ENCODE results near the gene NUDT9.
"Not testable (repeated sequence)": the region's sequence is repeated elsewhere in the genome, so short reads cannot be mapped to it uniquely, and the experiment has no call there.

Gene NUDT9, protein sequence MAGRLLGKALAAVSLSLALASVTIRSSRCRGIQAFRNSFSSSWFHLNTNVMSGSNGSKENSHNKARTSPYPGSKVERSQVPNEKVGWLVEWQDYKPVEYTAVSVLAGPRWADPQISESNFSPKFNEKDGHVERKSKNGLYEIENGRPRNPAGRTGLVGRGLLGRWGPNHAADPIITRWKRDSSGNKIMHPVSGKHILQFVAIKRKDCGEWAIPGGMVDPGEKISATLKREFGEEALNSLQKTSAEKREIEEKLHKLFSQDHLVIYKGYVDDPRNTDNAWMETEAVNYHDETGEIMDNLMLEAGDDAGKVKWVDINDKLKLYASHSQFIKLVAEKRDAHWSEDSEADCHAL

DNA sequence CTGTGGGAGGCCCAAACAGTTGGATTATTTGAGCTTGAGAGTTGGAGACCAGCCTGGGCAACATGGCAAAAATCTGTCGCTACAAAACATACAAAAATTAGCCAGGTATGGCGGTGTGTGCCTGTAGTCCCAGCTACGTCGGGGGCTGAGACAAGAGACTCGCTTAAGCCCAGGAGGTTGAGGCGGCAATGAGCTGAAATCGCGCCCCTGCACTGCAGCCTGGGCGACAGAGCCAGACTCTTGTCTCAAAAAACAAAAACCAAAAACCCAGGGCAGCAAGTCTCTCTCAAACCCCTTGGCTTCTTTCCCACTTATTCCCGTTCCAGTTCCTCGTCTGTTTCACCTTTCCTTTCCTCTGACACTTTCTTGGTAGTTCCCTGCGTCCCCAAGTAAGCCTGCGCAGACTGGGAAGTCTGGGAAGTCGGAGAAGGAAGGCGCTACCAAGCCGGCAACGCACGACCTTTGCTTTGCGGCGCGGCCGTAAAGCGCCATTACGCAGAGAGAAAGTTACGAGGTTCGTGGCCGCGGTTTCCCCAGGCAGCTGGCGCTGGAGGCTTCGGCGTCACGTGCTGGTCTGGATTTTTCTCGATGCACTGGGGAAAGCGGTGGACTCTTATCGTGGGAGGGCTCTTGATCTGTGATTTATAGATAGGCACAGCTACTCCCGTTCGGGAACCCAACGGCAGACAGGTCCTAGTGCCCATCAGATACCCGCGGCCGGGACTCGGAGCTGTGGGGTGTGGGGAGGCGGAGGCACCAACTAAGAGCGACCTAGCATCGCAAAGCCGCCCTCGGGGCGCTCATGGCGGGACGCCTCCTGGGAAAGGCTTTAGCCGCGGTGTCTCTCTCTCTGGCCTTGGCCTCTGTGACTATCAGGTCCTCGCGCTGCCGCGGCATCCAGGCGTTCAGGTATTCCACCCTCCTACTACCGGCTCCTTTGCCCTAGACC is at the start of gene NUDT9:
TSS of gene NUDT9 (plus strand) at position 470 of the 949 bp plus-strand sequence. CDS start at position 803, 333 bp downstream.
- peak; percentile 91 for DNase-seq

DNA sequence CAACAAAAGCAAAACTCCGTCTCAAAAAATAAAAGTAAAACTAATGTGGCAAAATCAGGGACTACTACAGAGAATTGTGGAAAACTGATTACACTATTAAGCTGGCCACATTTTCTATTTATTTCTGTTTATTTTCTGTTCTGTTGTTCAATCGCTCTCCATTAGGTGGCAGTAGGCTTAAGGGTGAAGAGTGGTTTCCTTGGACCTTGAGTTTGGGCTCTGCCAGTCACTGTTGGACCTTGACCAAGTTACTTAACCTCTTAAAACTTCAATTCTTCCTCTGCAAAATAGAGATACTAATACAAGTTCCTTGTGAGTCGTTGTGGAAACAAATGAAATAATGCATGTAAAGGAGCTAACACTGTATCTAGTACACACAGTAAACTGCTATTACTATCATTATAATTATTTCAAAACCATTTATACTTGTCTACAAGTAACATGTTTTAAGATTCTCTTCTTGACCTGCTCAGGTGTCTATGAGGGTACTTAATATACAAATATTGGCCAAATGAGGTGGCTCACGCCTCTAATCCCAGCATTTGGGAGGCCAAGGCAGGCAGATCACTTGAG is 46.6 kb upstream of the NUDT9 start:
- DNase-seq = peak; percentile 59

DNA sequence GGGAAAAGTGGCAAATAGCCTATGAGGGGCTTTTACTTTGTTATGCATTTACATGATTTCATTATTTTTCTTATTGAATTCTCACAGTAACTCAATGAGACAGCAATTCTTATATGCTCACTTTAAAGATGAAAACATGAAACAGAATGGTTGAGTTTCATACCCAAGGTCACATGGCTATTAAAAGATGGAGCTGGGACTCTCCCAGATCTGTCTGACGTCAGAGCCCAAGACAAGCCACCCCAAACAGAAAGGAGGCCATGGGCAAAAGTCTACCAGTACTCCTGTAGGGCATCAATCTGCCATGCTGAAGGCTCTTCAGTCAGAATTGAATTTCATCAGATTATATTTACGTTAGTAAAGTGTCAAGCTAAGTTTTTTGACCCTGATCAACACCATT is 44.6 kb upstream of the NUDT9 start:
- DNase-seq = no peak

DNA sequence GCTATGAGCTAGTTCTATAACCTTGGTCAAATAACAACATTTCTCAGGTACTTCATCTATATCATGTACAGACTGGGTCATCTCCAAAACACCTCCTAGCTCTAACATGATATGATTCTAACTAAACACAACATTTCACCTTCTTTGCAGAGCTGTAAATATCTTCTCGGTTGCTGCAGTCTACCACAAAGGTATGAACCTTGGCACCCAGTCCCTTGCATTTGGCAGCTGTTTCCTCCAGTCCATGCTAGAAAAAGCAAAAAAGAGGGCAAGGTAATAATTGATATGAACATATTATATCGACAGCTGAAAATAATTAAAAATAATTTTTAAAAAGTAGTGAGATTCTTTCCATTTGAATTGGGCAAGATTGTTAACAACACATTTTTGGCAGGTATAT is 40.3 kb upstream of the NUDT9 start:
- DNase-seq = no peak

DNA sequence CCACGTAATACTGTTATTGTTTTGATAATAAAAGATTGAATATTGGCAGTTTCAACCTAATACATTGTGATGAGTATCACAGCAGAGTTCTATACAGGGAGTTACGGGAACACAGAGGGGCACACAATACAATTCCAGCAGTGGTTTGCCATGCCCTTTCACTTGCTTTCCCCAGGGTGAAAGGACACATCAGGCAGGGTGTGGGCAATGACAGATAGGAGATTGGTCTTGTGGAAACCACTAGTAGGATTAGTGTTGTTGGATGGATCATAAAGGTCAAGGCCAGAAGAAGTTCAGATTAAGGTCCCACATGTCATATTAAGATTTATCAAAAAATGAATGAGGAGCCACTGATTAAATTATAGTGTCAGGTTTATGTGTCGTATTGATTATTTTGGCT is 39.4 kb upstream of the NUDT9 start:
- no peak for DNase-seq

DNA sequence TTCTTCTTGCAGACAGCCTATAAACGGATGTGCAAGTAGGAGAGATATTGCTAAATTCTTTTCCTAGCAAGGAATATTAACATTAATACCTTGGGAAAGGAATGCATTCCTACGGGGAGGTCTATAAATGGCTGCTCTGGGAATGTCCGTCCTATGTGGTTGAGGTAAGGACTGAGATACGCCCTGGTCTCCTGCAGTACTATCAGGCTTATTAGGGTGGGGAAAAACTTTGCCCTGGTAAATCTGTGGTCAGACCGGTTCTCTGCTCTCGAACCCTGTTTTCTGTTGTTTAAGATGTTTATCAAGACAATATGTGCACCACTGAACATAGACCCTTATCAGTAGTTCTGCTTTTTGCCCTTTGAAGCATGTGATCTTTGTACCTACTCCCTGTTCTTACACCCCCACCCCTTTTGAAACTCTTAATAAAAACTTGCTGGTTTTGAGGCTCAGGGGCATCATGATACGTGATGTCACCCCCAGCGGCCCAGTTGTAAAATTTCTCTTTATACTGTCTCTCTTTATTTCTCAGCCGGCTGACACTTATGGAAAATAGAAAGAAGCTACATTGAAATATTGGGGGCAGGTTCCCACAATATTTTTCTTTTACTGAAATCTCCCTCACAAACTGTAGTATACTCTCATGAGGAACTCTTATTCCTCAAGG is 37.8 kb upstream of the NUDT9 start:
- DNase-seq = not testable (repeated sequence)

DNA sequence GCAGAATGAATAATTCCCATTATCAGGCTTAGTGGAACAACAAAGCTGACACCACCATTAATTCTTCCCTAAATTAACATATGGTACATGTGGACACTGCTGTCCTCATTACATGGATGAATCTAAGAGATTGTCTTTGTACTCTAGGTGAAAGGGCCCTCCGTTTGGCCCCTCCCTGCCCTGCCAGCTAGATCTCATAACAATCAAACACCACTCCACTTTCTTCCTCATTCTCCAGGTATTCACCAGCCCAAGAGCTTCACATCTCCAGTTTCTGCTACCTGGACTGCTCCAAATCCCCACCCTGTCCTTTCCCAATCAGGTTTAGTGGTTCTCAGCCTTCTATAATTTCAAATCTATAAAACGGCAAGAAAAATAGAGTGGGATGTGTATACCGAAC is 35.1 kb upstream of the NUDT9 start:
- no peak for DNase-seq

DNA sequence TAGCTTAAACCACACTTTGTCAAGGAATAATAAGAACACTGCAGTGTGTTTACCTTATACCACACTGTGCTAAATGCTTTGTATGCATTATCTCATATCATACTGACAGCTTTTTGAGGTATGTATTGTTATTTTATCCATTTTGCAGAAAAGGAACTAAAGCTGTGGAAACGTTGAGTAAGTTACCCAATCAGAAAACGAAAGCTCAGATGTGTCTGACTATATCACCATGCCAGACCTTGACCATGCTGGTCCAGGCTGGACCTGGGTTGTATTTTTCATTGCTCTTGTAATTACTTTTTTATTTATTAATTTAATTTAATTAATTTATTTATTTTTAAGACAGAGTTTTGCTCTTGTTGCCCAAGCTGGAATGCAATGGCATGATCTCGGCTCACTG is 33.5 kb upstream of the NUDT9 start:
- DNase-seq = no peak

DNA sequence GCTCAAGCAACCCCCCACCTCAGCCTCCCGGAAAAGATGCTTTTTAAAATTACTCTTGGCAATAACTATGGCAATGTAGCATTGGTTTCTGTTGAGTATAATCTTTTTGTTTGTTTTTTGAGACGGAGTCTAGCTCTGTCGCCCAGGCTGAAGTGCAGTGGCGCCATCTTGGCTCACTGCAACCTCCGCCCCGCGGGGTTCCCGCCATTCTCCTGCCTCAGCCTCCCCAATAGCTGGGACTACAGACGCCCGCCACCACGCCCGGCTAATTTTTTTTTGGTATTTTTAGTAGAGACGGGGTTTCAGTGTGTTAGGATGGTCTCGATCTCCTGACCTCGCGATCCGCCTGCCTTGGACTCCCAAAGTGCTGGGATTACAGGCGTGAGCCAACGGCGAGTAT is 32.3 kb upstream of the NUDT9 start:
- DNase-seq = not testable (repeated sequence)

DNA sequence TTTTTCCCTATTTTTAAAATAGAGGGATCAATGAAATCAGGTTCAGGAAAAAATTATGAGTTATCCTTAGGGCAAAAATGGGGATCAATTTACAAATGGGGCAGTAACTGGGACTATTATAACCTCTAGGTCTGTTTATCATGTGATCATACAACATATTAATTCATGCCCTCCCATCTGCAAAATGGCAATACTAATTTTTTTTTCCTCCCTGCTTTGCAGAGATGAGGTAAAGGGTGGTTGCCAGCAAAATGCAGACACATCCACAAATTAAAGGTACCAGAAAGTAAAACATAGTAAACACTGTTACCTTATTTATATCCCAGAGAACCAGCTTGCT is 31.9 kb upstream of the NUDT9 start:
- no peak for DNase-seq

DNA sequence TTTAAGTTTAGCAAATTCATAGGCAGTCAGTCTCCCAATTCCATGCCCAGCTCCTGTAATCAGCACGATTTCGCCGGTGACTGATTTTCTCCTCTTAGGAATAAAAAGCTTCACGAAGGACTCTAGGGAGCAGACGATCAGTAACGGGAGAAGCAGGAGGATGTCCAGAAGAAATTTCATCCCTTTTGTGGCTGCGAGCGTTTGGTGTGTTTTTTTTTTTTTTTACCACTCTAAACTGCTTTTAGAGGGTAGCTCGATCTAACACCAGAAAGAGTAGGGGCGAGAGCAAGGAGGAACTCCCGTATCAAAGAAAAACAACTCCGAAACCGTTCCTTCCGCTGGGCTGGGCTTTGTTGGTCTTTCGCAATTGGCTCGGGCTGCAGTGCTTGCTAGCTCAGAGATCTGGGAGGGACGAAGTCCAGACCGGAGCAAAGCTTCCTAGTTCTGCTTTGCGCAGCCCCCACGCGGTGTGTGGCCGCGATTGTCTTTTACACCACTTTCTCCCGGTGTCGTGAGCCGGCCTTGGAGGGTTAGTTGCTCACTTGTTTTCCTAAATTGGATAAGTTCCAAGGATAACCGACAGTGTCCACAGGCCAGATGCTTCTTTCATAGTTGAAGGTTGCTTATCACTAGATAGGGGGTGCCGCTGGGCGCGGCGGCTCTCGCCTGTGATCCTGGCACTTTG is 31.3 kb upstream of the NUDT9 start, which contains the start of gene HSD17B11:
TSS of gene HSD17B11 (minus strand) at position 298 of the 685 bp plus-strand sequence. CDS start at position 180, 118 bp downstream.
- peak; percentile 89 for DNase-seq

DNA sequence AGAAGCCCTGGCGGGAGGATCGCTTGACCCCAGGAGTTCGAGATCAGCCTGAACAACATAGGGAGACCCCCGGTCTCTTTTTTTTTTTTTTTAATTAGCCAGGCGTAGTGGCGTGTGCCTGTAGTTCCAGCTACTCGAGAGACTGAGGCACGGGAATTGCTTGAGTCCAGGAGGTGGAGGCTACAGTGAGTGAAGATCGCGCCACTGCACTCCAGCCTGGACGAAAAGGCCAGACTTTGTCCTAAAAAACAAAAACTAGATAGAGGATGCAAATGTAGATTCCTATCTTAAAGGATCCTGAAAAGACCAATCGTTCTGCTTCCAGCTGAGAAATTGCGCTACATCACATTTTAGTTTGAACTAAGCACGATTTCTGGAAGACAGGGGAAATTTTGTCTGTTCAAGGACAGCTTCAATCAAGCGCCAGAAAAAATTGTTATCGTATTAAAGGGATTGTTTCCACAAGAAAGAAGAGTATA is 30.8 kb upstream of the NUDT9 start:
- no peak for DNase-seq

DNA sequence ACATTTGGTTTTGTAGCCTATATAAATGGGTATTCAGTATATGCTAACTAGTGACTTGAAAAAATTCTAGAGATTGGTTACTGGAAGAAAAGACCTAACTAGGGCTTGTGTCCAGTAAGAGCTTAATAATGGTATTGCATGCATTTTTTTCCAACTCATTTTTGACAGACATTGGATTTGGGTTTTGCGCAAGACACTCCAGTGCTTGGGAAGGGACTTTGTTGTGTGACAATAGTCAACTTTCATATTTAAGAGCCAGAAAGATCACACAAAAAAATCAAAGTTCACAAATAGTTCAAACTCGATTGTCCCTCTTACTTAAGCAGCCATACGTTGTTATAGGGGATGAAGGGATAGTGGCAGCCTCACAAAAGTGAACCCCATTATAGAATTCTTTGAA is 30.2 kb upstream of the NUDT9 start:
- no peak for DNase-seq

DNA sequence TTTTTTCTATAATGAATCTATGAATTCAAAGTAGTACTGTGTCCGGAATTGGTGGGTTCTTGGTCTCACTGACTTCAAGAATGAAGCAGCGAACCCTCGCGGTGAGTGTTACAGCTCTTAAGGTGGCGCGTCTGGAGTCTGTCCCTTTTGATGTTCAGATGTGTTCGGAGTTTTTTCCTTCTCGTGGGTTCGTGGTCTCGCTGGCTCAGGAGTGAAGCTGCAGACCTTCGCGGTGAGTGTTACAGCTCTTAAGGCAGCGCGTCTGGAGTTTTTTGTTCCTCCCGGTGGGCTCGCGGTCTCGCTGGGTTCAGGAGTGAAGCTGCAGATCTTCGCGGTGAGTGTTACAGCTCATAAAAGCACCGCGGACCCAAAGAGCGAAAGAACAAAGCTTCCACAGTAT is 27.3 kb upstream of the NUDT9 start:
- not testable (repeated sequence) for DNase-seq

DNA sequence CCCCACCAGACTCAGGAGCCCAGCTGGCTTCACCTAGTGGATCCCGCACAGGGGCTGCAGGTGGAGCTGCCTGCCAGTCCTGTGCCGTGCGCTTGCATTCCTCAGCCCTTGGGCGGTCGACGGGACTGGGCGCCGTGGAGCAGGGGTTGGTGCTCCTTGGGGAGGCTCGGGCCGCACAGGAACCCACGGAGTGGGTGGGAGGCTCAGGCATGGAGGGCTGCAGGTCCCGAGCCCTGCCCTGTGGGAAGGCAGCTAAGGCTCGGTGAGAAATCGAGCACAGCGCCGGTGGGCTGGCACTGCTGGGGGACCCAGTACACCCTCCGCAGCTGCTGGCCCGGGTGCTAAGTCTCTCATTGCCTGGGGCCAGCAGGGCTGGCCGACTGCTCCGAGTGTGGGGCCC is 26.5 kb upstream of the NUDT9 start:
- DNase-seq = not testable (repeated sequence)

DNA sequence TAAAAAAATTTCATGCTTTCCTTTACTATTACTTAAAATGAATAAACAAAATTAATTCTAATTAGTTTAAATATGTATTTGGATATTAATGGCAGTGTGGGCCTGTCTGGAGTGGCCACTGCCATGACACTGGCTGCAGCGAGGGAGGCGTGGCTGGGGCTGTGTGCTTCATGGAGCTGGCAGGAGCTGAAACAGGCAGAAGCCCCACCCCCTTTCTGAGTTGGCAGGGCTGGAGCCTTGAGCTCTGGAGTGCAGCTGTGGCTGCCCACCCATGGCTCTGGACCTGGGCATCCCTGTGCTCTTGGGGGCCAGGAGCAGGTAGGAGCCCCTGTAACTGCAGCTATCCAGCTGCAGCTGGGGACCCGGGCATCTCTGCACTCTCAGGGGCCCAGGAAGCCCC is 23.2 kb upstream of the NUDT9 start:
- no peak for DNase-seq

DNA sequence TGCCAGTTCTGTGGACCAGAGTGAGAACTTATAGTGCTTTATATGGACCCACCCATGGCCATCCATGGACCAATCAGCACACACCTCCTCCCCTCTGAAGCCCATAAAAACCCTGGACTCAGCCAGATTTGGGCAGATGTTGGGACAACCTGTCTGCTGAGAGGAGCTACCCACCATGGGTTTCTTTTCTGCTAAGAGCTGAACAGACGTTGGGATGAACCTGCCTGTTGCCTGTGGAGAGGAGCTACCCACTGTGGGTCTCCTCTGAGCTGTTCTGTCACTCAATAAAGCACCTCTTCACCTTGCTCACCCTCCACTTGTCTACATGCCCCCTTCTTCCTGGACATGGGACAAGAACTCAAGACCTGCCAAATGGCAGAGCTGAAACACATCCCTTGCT is 22.4 kb upstream of the NUDT9 start:
- DNase-seq = no peak

DNA sequence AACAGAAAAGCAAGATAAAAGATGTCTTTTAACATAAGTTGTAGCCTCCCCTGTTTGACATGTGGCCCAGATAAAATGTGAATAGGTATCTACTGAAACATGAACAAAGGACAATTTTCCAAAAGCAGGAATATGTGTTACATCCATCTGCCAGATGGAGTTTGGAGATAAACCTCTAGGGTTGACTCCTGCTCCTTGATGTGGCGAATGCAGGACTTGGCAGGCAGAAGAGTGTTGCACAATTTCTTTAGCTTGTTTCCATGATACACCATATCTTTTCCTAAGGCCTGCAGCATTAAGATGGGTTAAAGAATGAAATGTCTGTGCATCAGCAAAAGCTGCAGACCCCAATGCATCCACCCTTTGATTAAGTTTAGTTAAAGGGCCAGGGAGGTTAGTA is 18.6 kb upstream of the NUDT9 start:
- not testable (repeated sequence) for DNase-seq

DNA sequence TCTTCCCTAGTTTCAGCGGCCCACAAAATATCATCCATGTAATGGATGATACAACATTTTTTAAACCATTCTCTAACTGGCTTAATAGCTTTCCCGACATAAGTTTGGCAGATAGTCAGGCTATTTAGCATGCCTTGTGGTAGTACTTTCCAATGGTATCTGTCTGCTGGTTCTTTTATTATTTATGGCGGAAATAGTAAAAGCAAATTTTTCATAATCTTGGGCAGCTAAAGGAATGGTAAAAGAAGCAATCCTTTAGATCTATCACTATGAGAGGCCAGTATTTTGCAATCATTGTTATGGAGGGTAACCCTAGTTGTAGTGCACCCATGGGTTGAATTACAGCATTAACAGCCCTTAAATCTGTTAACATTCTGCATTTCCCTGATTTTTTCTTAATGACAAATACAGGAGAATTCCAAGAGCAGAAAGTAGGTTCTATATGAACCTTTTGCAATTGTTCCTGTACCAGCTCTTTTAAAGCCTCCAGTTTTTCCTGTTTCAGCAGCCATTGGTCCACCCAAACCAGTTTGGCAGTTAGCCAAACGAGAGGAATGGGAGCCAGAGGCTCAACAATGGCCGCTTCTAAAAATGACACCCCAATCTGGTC is 17.1 kb upstream of the NUDT9 start:
- DNase-seq = no peak

DNA sequence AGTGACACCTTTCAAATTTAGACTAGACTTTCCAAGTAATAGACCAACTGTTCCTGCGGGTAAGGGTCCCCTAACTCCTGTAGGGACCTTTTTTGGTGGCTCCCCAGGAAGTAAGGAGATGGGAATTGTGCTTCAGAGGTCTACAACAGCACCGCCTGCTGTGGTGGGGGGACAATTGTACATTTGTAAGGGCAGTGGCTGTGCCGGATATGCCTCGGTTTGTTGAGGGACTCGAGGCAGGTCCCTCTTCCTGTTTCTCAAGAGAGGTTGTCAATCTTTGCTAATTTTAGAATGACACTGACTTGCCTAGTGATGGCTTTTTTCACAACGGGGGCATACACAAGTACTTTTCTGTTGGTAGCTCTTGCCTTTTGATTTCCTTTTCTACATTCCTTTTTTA is 15.9 kb upstream of the NUDT9 start:
- no peak for DNase-seq

DNA sequence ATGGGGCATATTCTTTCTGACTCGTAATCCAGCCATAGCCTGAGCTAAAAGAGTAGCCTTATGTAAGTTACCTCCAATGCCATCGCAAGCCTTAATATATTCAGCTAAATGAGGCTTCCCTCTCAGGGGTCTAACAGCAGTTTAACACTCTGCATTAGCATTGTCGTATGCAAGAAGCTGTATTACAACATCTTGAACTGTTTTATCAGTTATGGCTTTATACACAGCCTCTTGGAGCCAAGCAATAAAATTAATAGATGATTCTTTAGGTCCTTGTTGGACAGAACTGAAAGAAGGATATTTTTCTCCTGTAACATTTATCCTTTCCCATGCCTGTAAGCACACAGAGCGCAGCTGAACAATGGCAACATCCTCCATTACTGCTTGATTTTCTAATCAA is 15.5 kb upstream of the NUDT9 start:
- DNase-seq = not testable (repeated sequence)

DNA sequence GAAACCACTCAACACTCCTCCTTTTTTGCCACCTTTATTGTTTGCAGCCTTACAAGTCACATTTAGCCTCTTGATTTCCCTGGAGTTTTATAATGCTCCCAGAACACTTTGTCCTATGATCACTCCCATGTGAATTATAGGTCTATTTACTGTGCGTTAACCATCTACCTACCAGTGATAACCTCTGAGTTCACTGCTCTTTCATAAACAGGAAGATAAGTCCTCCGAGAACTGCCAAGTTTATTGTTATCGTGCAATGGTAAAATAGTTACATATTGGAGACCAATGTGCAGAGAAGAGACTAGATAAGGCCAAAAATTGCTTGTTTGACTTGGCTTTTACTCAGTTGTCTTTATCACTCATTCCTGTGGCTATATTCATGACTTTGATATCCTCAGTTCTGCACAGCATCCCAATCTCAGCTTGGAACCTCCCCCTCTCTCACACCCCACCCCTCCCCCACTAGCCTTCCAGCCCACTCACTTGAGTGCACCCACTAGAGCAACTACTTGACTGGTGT is 12.9 kb upstream of the NUDT9 start:
- DNase-seq = no peak

All from kidney glomerular epithelial cell (primary cell).